Naive thymus-derived CD4-positive, alpha-beta T cell (primary cell): ENCODE data around the gene SEPTIN12. TPM values are rescaled to one million over a fixed set of nuclear protein-coding genes. Genes with fewer than 3 reads are reported as not detected.

ENCODE experiments used
- ATAC-seq: fragments of 150-1000 bp; cut with Tn5 transposase; 2 replicates; pipeline ENCODE4 v1.10.0; 2021; ENCODE audit warnings: mild to moderate bottlenecking, moderate library complexity
- CTCF ChIA-PET: fragments of 350-600 bp; sonication (Branson Sonifier 250); formaldehyde crosslinking; loops from one replicate; lab custom pipeline; 2021; ENCODE audit warnings: antibody characterized with exemption; lab: Charles Lee
- POLR2A ChIA-PET: fragments of 350-600 bp; sonication (Branson Sonifier 250); formaldehyde crosslinking; loops from one replicate; lab custom pipeline; 2021; ENCODE audit warnings: antibody characterized with exemption, inconsistent platforms; lab: Charles Lee
- DNase-seq, 9 donors: peaks; one replicate each; pipeline versions ENCODE4 v3.0.0 to v3.0.0-alpha.2; 2020 to 2022; ENCODE audit warnings: mixed read lengths in 1 of 9
- H3K27ac ChIP-seq: one replicate; pipeline ENCODE4 v1.7.0; 2013; ENCODE audit warnings: mild to moderate bottlenecking, low read depth, low read length, moderate library complexity
- H3K27me3 ChIP-seq, 2 donors: one replicate each; pipeline ENCODE4 v1.7.0; 2013; ENCODE audit warnings: low read length in 2 of 2, mild to moderate bottlenecking in 2 of 2, moderate library complexity in 2 of 2; ENCODE audit not compliant: control insufficient read depth in 2 of 2, insufficient read depth in 2 of 2
- H3K36me3 ChIP-seq, 3 experiments: 1 replicate in 2 of 3; 2 replicates in 1 of 3; pipeline ENCODE4 v1.7.0; 2013; ENCODE audit warnings: low read length in 3 of 3, mild to moderate bottlenecking in 3 of 3, moderate library complexity in 1 of 3; ENCODE audit not compliant: insufficient read depth in 3 of 3, control insufficient read depth in 2 of 3
- H3K4me1 ChIP-seq, 2 donors: one replicate each; pipeline ENCODE4 v1.7.0; 2013; ENCODE audit warnings: low read length in 2 of 2, mild to moderate bottlenecking in 2 of 2, moderate library complexity in 1 of 2; ENCODE audit not compliant: control insufficient read depth in 2 of 2, insufficient read depth in 2 of 2
- H3K4me3 ChIP-seq: 2 replicates; pipeline ENCODE4 v1.7.0; 2013; ENCODE audit warnings: mild to moderate bottlenecking, low read length
- H3K9me3 ChIP-seq, 3 experiments: 1 replicate in 2 of 3; 2 replicates in 1 of 3; pipeline ENCODE4 v1.7.0; 2013; ENCODE audit warnings: low read length in 3 of 3; ENCODE audit not compliant: control insufficient read depth in 2 of 3
- H3K27ac Mint-ChIP-seq, 9 donors: one replicate each; pipeline ENCODE4 v1.8.0; 2020 to 2022; ENCODE audit warnings: mixed read lengths in 9 of 9, mild to moderate bottlenecking in 8 of 9, moderate library complexity in 5 of 9, inconsistent platforms in 2 of 9
- H3K27me3 Mint-ChIP-seq, 5 donors: one replicate each; pipeline ENCODE4 v1.8.0; 2021 to 2022; ENCODE audit warnings: mixed read lengths in 5 of 5, mild to moderate bottlenecking in 1 of 5
- H3K36me3 Mint-ChIP-seq, 5 donors: one replicate each; pipeline ENCODE4 v1.8.0; 2020 to 2022; ENCODE audit warnings: mixed read lengths in 5 of 5, mild to moderate bottlenecking in 3 of 5, inconsistent platforms in 1 of 5
- H3K4me1 Mint-ChIP-seq, 7 donors: one replicate each; pipeline ENCODE4 v1.8.0; 2020 to 2022; ENCODE audit warnings: mixed read lengths in 7 of 7, mild to moderate bottlenecking in 3 of 7, inconsistent platforms in 1 of 7
- H3K4me3 Mint-ChIP-seq, 10 donors: one replicate each; pipeline ENCODE4 v1.8.0; 2020 to 2022; ENCODE audit warnings: mild to moderate bottlenecking in 10 of 10, mixed read lengths in 10 of 10, moderate library complexity in 6 of 10, inconsistent platforms in 2 of 10
- H3K9me3 Mint-ChIP-seq, 11 donors: one replicate each; pipeline ENCODE4 v1.8.0; 2020 to 2022; ENCODE audit warnings: mixed read lengths in 11 of 11, mild to moderate bottlenecking in 4 of 11, inconsistent platforms in 1 of 11, moderate library complexity in 1 of 11
- intact Hi-C, 2 donors: fragments of 100-400 bp; cut with micrococcal nuclease; formaldehyde crosslinking; loops; one replicate each; pipeline ENCODE4 v1.15.1; 2023
- polyA plus RNA-seq, 2 donors: library from polyadenylated mRNA; unstranded; fragments of 300-500 nt; fragmentation: Illumina TruSeq; gene quantifications; one replicate each; pipeline ENCODE4 v1.2.3, GENCODE V29; 2021
- total RNA-seq, 6 experiments: library from RNA in 5 of 6; stranded (reverse) in 5 of 6; gene quantifications; 1 replicate in 5 of 6; 2 replicates in 1 of 6; pipeline ENCODE4 v1.2.3 and lab custom pipeline; 2021 to 2026

The SEPTIN12 gene
- total and polyA plus RNA-seq, 7 experiments from 2014 or later = not detected

- ChIA-PET POLR2A (interaction anchor here (0.6 to 3.3 kb wide), 4 partner anchors 33 to 67 kb away, joined by 4 to 27 read pairs (median 16); partner anchors contain the start of genes ANKS3, DNAAF8 and ZNF500), CTCF (interaction anchor here (0.6 kb wide), 2 partner anchors 28 to 33 kb away, joined by 3 read pairs; no protein-coding TSS in a partner anchor)
- Histone ChIP-seq H3K9me3 (no peaks in the 10 kb centered on the region), H3K4me1 (peaks cover 10 to 18% of the 10 kb centered on the region in 2 donors), H3K36me3 (peaks cover 0 to 21% (median 0%) of the 10 kb centered on the region in 3 experiments), H3K4me3 (peak overlapping the region; percentile 79), H3K27ac (peak overlapping the region; percentile 75), H3K27me3 (no peaks in the 10 kb centered on the region)
- peak in 1 of 9 donors; percentile 5 for DNase-seq
- peak overlapping the region; percentile 69 to 93 (median 89) for H3K27ac Mint-ChIP-seq
- no peaks in the 10 kb centered on the region for H3K27me3 Mint-ChIP-seq
- peaks cover 7 to 19% (median 12%) of the 10 kb centered on the region in 7 donors for H3K4me1 Mint-ChIP-seq
- H3K4me3 Mint-ChIP-seq = peak overlapping the region; percentile 81 to 89 (median 86)
- H3K36me3 Mint-ChIP-seq = peaks cover 0 to 4% (median 3%) of the 10 kb centered on the region in 5 donors
- intact Hi-C loops = loop anchor here in 1 of 2 donors (10.0 kb wide), 1 partner anchor 1647 kb away; no protein-coding TSS in a partner anchor
- H3K9me3 Mint-ChIP-seq = no peaks in the 10 kb centered on the region
- ATAC-seq = no peak
Measured at GRCh38 chr16:4801051-4801961, 13.2 kb upstream of the SEPTIN12 start.

GRCh38 chr16:4800290-4801041 lies 12.3 kb upstream of the SEPTIN12 start:
- POLR2A ChIA-PET = interaction anchor here (2.5 kb wide), 1 partner anchor 66 kb away, joined by 16 read pairs; the partner anchor contains the start of genes ANKS3 and DNAAF8
- peaks cover 0 to 21% (median 0%) of the 10 kb centered on the region in 3 experiments for H3K36me3 ChIP-seq
- intact Hi-C loops = loop anchor here in 1 of 2 donors (10.0 kb wide), 1 partner anchor 1646 kb away; no protein-coding TSS in a partner anchor
- no peak overlapping the region for H3K27ac ChIP-seq
- Mint-ChIP-seq H3K27ac (peak overlapping the region in 8 of 9 donors; percentile 45 to 90 (median 73)), H3K9me3 (no peaks in the 10 kb centered on the region), H3K4me3 (peak overlapping the region in 9 of 10 donors; percentile 19 to 86 (median 53)), H3K27me3 (no peaks in the 10 kb centered on the region), H3K36me3 (peaks cover 0 to 4% (median 0%) of the 10 kb centered on the region in 5 donors), H3K4me1 (peaks cover 7 to 19% (median 12%) of the 10 kb centered on the region in 7 donors)
- no peak overlapping the region for H3K4me3 ChIP-seq
- ATAC-seq = no peak
- H3K4me1 ChIP-seq = peaks cover 10 to 18% of the 10 kb centered on the region in 2 donors
- no peaks in the 10 kb centered on the region for H3K9me3 ChIP-seq
- H3K27me3 ChIP-seq = no peaks in the 10 kb centered on the region
- no peak for DNase-seq
- CTCF ChIA-PET = interaction anchor here (0.6 kb wide), 2 partner anchors 28 to 1054 kb away, joined by 3 read pairs; no protein-coding TSS in a partner anchor

GRCh38 chr16:4799171-4799855 lies 11.2 kb upstream of the SEPTIN12 start:
- H3K36me3 Mint-ChIP-seq = peaks cover 0 to 2% (median 0%) of the 10 kb centered on the region in 5 donors
- H3K27me3 ChIP-seq = no peaks in the 10 kb centered on the region
- POLR2A ChIA-PET = interaction anchor here (0.6 to 1.1 kb wide), 2 partner anchors 31 to 65 kb away, joined by 3 to 5 read pairs; partner anchors contain the start of genes ANKS3 and DNAAF8
- CTCF ChIA-PET = interaction anchor here (0.6 kb wide), 1 partner anchor 1053 kb away, joined by 3 read pairs; no protein-coding TSS in a partner anchor
- no peak overlapping the region for H3K27ac ChIP-seq
- H3K9me3 ChIP-seq = no peaks in the 10 kb centered on the region
- peaks cover 10 to 18% of the 10 kb centered on the region in 2 donors for H3K4me1 ChIP-seq
- H3K36me3 ChIP-seq = peaks cover 0 to 9% (median 0%) of the 10 kb centered on the region in 3 experiments
- intact Hi-C loops = no loop called here
- peak overlapping the region in 2 of 10 donors; percentile 29 to 50 for H3K4me3 Mint-ChIP-seq
- no peaks in the 10 kb centered on the region for H3K27me3 Mint-ChIP-seq
- peaks cover 7 to 19% (median 12%) of the 10 kb centered on the region in 7 donors for H3K4me1 Mint-ChIP-seq
- ATAC-seq (no peak), DNase-seq (no peak)
- H3K9me3 Mint-ChIP-seq = no peaks in the 10 kb centered on the region
- peak overlapping the region in 2 of 9 donors; percentile 51 to 65 for H3K27ac Mint-ChIP-seq
- no peak overlapping the region for H3K4me3 ChIP-seq

- POLR2A ChIA-PET = interaction anchor here (0.6 kb wide), 1 partner anchor 30 kb away, joined by 5 read pairs; no protein-coding TSS in a partner anchor
- DNase-seq (no peak), ATAC-seq (no peak)
- Mint-ChIP-seq H3K27me3 (no peaks in the 10 kb centered on the region), H3K4me1 (peaks cover 7 to 17% (median 12%) of the 10 kb centered on the region in 7 donors), H3K4me3 (no peak overlapping the region), H3K27ac (peak overlapping the region in 1 of 9 donors; percentile 8), H3K9me3 (no peaks in the 10 kb centered on the region), H3K36me3 (no peaks in the 10 kb centered on the region)
- Histone ChIP-seq H3K4me3 (no peak overlapping the region), H3K27ac (no peak overlapping the region), H3K9me3 (no peaks in the 10 kb centered on the region), H3K4me1 (peaks cover 9 to 17% of the 10 kb centered on the region in 2 donors), H3K36me3 (peaks cover 0 to 8% (median 0%) of the 10 kb centered on the region in 3 experiments), H3K27me3 (no peaks in the 10 kb centered on the region)
- CTCF ChIA-PET = no interaction called here
- intact Hi-C loops = no loop called here
Measured at GRCh38 chr16:4798456-4798855, 10.3 kb upstream of the SEPTIN12 start.

GRCh38 chr16:4797805-4798252 lies 9.7 kb upstream of the SEPTIN12 start:
- peaks cover 3 to 12% of the 10 kb centered on the region in 2 donors for H3K4me1 ChIP-seq
- CTCF ChIA-PET = no interaction called here
- Mint-ChIP-seq H3K9me3 (no peaks in the 10 kb centered on the region), H3K4me3 (no peak overlapping the region), H3K36me3 (no peaks in the 10 kb centered on the region), H3K27ac (no peak overlapping the region), H3K27me3 (no peaks in the 10 kb centered on the region), H3K4me1 (peaks cover 7 to 12% (median 9%) of the 10 kb centered on the region in 7 donors)
- ATAC-seq = no peak
- H3K36me3 ChIP-seq = peaks cover 0 to 8% (median 0%) of the 10 kb centered on the region in 3 experiments
- intact Hi-C loops = no loop called here
- POLR2A ChIA-PET = no interaction called here
- H3K27me3 ChIP-seq = no peaks in the 10 kb centered on the region
- no peak overlapping the region for H3K4me3 ChIP-seq
- H3K27ac ChIP-seq = no peak overlapping the region
- DNase-seq = no peak
- H3K9me3 ChIP-seq = no peaks in the 10 kb centered on the region
